K562 (cell line): ENCODE measurements around the gene FOSL1. TPM values are rescaled to one million over a fixed set of nuclear protein-coding genes. Genes with fewer than 3 reads are reported as not detected.
A peak's percentile ranks its signal among the peaks of the same experiment; 100 is the strongest.

Experiments used
- ATAC-seq: fragments of 200-7000 bp; cut with Tn5 transposase; 3 replicates; pipeline ENCODE4 v1.9.1; 2020; ENCODE audit warnings: moderate library complexity
- BruUV-seq: library from RNA; stranded (reverse); fragments of 400-500 nt; replicated peaks from 2 replicates; lab custom pipeline; 2021; lab: Mats Ljungman, UMichigan
- CTCF ChIA-PET: fragments of 300-600 bp; formaldehyde crosslinking; extraction: SDS; loops from one replicate; lab custom pipeline; 2021; ENCODE audit warnings: low intra/inter-chr PET ratio; lab: Yijun Ruan, JAX
- POLR2A ChIA-PET: fragments of 300-600, 350-650 bp; sonication (Branson Sonifier 250); formaldehyde crosslinking; extraction: SDS; loops from one replicate; lab custom pipeline; 2021; ENCODE audit warnings: antibody characterized with exemption, inconsistent platforms; lab: Yijun Ruan, JAX
- DNase-seq, 4 experiments: peaks; one replicate each; pipeline versions ENCODE4 v3.0.0 to v3.0.0-alpha.2; 2011 to 2018; ENCODE audit warnings: low spot score in 3 of 4, mixed read lengths in 3 of 4; ENCODE audit errors: extremely low read depth in 1 of 4
- FAIRE-seq: peaks from 2 replicates; lab custom pipeline; 2011; peaks lifted over from hg19 to GRCh38; lab: Jason Lieb, UNC
- H2AFZ ChIP-seq: 2 replicates; pipeline ENCODE4 v1.6.0; 2011; ENCODE audit warnings: low read depth, low read length, control low read depth, inconsistent platforms
- H3K27ac ChIP-seq: fragments of 200-600 bp; 3 replicates; pipeline ENCODE4 v1.8.0; 2011; ENCODE audit warnings: low read depth, mild to moderate bottlenecking, control low read depth, inconsistent platforms, low read length, moderate library complexity, mixed read lengths; ENCODE audit errors: extremely low read depth
- H3K27me3 ChIP-seq, 2 experiments: fragments of 300-600 bp in 1 of 2; 2 replicates in 1 of 2; 3 replicates in 1 of 2; pipeline versions ENCODE4 v1.6.0 to v1.8.0; 2011; ENCODE audit warnings: inconsistent platforms in 2 of 2, low read length in 2 of 2, mild to moderate bottlenecking in 1 of 2, mixed read lengths in 1 of 2, moderate library complexity in 1 of 2; ENCODE audit not compliant: control insufficient read depth in 2 of 2, insufficient read depth in 2 of 2
- H3K36me3 ChIP-seq: fragments of 300-600 bp; 3 replicates; pipeline ENCODE4 v1.8.0; 2011; ENCODE audit warnings: mild to moderate bottlenecking, low read length, inconsistent platforms; ENCODE audit not compliant: control insufficient read depth, insufficient read depth
- H3K4me1 ChIP-seq, 2 experiments: fragments of 200-600 bp in 1 of 2; replicated peaks in 1 of 2; 2 replicates in 1 of 2; 3 replicates in 1 of 2; pipeline versions ENCODE4 v1.5.1 to v1.8.0; 2011; ENCODE audit warnings: inconsistent platforms in 2 of 2, low read length in 2 of 2, mild to moderate bottlenecking in 1 of 2, mixed read lengths in 1 of 2, moderate library complexity in 1 of 2; ENCODE audit not compliant: control insufficient read depth in 2 of 2, insufficient read depth in 2 of 2
- H3K4me2 ChIP-seq: 2 replicates; pipeline ENCODE4 v1.6.1; 2011; ENCODE audit warnings: low read length, control low read depth, inconsistent platforms, mixed read lengths; ENCODE audit not compliant: insufficient read depth
- H3K4me3 ChIP-seq: fragments of 200-600 bp; sonication (generic), shearing (Covaris generic); 2 replicates; pipeline ENCODE4 v1.5.1; 2016; ENCODE audit warnings: control low read depth, inconsistent platforms
- H3K79me2 ChIP-seq: fragments of 200-600 bp; 3 replicates; pipeline ENCODE4 v1.8.0; 2011; ENCODE audit warnings: low read length, inconsistent platforms; ENCODE audit not compliant: control insufficient read depth, insufficient read depth
- H3K9ac ChIP-seq, 2 experiments: 2 replicates each; pipeline versions ENCODE4 v1.6.0 to v1.6.1; 2011; ENCODE audit warnings: low read depth in 2 of 2, low read length in 2 of 2, control low read depth in 1 of 2, inconsistent platforms in 1 of 2, mild to moderate bottlenecking in 1 of 2, mixed read lengths in 1 of 2; ENCODE audit not compliant: insufficient read depth in 1 of 2
- H3K9me1 ChIP-seq: one replicate; pipeline ENCODE4 v1.6.0; 2011; ENCODE audit warnings: inconsistent platforms, mild to moderate bottlenecking, low read length, moderate library complexity; ENCODE audit not compliant: control insufficient read depth, insufficient read depth
- H3K9me3 ChIP-seq: replicated peaks from 2 replicates; pipeline ENCODE4 v1.5.1; 2011; ENCODE audit warnings: low read depth, low read length, inconsistent platforms; ENCODE audit not compliant: control insufficient read depth, insufficient read depth
- H4K20me1 ChIP-seq: replicated peaks from 2 replicates; pipeline ENCODE4 v1.6.1; 2011; ENCODE audit warnings: low read length, inconsistent platforms, mixed read lengths; ENCODE audit not compliant: control insufficient read depth, insufficient read depth
- NR2C1 ChIP-seq, 2 experiments: fragments of 450-650 bp; IDR thresholded peaks; 2 replicates each; pipeline ENCODE4 v1.6.1; 2017; ENCODE audit warnings: mild to moderate bottlenecking in 2 of 2, antibody characterized with exemption in 1 of 2, inconsistent platforms in 1 of 2, missing compliant biosample characterization in 1 of 2, missing genetic modification characterization in 1 of 2
- NR2C2 ChIP-seq, 2 experiments: fragments of 200-800 bp in 1 of 2; sonication (Bioruptor generic) in 1 of 2; sonication (generic) in 1 of 2; formaldehyde crosslinking in 1 of 2; IDR thresholded peaks; 2 replicates each; pipeline versions ENCODE4 v1.6.1 to v1.8.0; 2016 to 2022; ENCODE audit warnings: mild to moderate bottlenecking in 1 of 2, missing compliant biosample characterization in 1 of 2, missing genetic modification characterization in 1 of 2, missing genetic modification reagents in 1 of 2
- NUFIP1 ChIP-seq: fragments of 450-650 bp; IDR thresholded peaks from 2 replicates; pipeline ENCODE4 v1.6.1; 2018; ENCODE audit not compliant: partially characterized antibody
- RBFOX2 ChIP-seq: fragments of 200-400 bp; formaldehyde crosslinking; IDR thresholded peaks from 2 replicates; pipeline ENCODE4 v1.6.1; 2017; ENCODE audit warnings: low read depth, mild to moderate bottlenecking, low read length, moderate library complexity
- RBM22 ChIP-seq: fragments of 200-400 bp; formaldehyde crosslinking; IDR thresholded peaks from 2 replicates; pipeline ENCODE4 v1.6.1; 2018; ENCODE audit warnings: low read length, low read depth; ENCODE audit not compliant: poor library complexity, severe bottlenecking
- ZNF133 ChIP-seq: fragments of 250-450 bp; sonication (Bioruptor Pico); IDR thresholded peaks from 2 replicates; pipeline ENCODE4 v1.4.0; 2020; ENCODE audit warnings: mild to moderate bottlenecking
- ZNF57 ChIP-seq: fragments of 450-650 bp; formaldehyde crosslinking; IDR thresholded peaks from 2 replicates; pipeline ENCODE4 v1.4.0; 2020; ENCODE audit warnings: mild to moderate bottlenecking, moderate library complexity
- WGBS: fragments of 100-300 bp; shearing (Covaris generic); methylation state at CpG from one replicate; pipeline ENCODE4 v1.1.6; 2016; ENCODE audit warnings: low coverage, mixed read lengths; ENCODE audit not compliant: insufficient coverage; ENCODE audit errors: missing lambda C conversion rate; 5-methylcytosine and 5-hydroxymethylcytosine counted together
- in situ Hi-C: fragments of 300-500 bp; cut with MboI; formaldehyde crosslinking; loops from 4 replicates; pipeline ENCODE4 v1.15.0; 2018; ENCODE audit warnings: inconsistent platforms, mixed read lengths
- intact Hi-C: fragments of 100-400 bp; cut with micrococcal nuclease; formaldehyde crosslinking; loops from 2 replicates; pipeline ENCODE4 v1.14.2; 2022
- polyA plus RNA-seq, 8 experiments: library from polyadenylated mRNA; depleted of rRNA in 4 of 8; stranded (reverse) in 5 of 8; unstranded in 3 of 8; fragments of >200 nt; fragmentation: Nextera tagmentation in 2 of 8; fragmentation: Illumina TruSeq in 1 of 8; extraction: Ambion mirVana in 2 of 8; extraction: Trizol in 1 of 8; gene quantifications; 2 replicates each; pipeline versions ENCODE4 v1.2.1 to v1.2.3, GENCODE V29; 2011 to 2014; ENCODE audit warnings: inconsistent platforms in 1 of 8, missing spikeins in 1 of 8
- total RNA-seq, 7 experiments: library from RNA; depleted of rRNA in 6 of 7; stranded (reverse); fragments of >200 nt in 6 of 7; fragmentation: Illumina TruSeq in 2 of 7; extraction: Trizol in 2 of 7; gene quantifications; 2 replicates each; pipeline versions ENCODE4 v1.2.1 to v1.2.3, GENCODE V29; 2011 to 2021; ENCODE audit warnings: low replicate concordance in 1 of 7
- TF ChIP-seq, protein P1 (sequence below): sonication (generic); formaldehyde crosslinking; IDR thresholded peaks from 2 replicates; pipeline ENCODE4 v1.8.0; 2022; ENCODE audit warnings: mild to moderate bottlenecking, missing genetic modification reagents
- TF ChIP-seq, protein P2 (sequence below): sonication (generic); formaldehyde crosslinking; IDR thresholded peaks from 2 replicates; pipeline ENCODE4 v1.8.1; 2023; ENCODE audit warnings: mild to moderate bottlenecking, missing genetic modification reagents
- TF ChIP-seq, protein P3 (sequence below): sonication (generic); formaldehyde crosslinking; IDR thresholded peaks from 2 replicates; pipeline ENCODE4 v1.8.0; 2023; ENCODE audit warnings: mild to moderate bottlenecking, missing genetic modification reagents

Gene FOSL1
- total and polyA plus RNA-seq, 9 of the 15 experiments (the other 6 are each of a cell fraction or from before 2014, with no cell fraction given), result 3.5 to 39.6 (median 10.0) TPM

DNA sequence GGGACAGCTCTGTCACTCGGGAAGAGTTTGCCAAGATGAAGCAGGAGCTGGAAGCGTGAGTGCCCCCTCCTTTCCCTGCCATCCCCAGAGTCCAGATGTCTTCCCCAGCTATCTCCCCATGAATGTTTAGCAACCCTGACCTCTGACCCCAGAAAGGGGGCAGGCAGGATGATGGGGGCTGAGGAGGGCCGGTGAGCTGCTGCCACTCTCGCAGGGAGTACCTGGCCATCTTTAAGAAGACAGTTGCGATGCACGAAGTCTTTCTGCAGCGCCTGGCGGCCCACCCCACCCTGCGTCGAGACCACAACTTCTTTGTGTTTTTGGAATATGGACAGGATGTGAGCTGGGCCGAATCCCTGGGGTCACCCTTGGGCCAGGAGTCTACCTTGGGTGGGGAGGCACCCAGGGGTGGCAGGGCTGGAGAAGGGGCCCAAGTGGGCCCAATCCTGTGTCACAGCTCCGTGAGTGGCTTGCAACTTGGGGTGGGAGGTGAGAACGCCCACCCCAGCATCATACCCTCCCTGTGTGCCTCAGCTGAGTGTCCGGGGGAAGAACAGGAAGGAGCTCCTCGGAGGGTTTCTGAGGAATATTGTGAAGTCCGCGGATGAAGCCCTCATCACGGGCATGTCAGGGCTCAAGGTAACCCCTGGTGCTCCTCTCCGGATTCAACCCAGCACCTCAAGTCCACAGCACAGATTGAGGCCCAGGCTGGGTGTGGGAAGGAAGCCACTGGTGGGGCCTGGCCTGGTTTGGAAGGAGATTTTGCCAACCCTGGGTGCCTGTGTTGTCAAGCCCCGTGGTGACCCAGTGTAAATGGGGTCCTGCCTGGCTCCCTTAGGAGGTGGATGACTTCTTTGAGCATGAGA lies 49.7 kb downstream of the FOSL1 start:
- no peaks in the 10 kb centered on the region for H3K27me3 ChIP-seq
- no peak for ATAC-seq
- no TSS peak for BruUV-seq
- in situ Hi-C loops, result no loop called here
- 67% methylated on average over 18 of the region's 20 CpGs for WGBS
- H3K79me2 ChIP-seq, result peaks cover 20% of the 10 kb centered on the region
- ChIA-PET POLR2A (interaction anchor here (0.5 to 5.9 kb wide), 21 partner anchors 9 to 1469 kb away, joined by 3 to 67 read pairs (median 5); partner anchors contain the start of genes CCDC85B, CFL1, EHBP1L1 and FIBP), CTCF (no interaction called here)
- H4K20me1 ChIP-seq, result peaks cover 2% of the 10 kb centered on the region; the same call in 1 of the 2 replicates
- no peak overlapping the region for H3K4me3 ChIP-seq
- H2AFZ ChIP-seq, result no peak overlapping the region
- intact Hi-C loops, result no loop called here
- H3K27ac ChIP-seq, result no peak overlapping the region
- H3K9me3 ChIP-seq, result peaks cover 7% of the 10 kb centered on the region; the same call in 1 of the 2 replicates
- no peak overlapping the region for H3K4me2 ChIP-seq
- TF ChIP-seq NUFIP1 (no peak), ZNF57 (CRISPR knock-in tag) (no peak), ZNF133 (CRISPR knock-in tag) (no peak), NR2C1 (IDR thresholded peaks at IDR 0.05) (peak; percentile 60), NR2C1 (tag; IDR thresholded peaks at IDR 0.05) (peak; percentile 69), RBM22 (peak; percentile 9), NR2C2 (CRISPR knock-in tag; IDR thresholded peaks at IDR 0.05) (peak; percentile 51), NR2C2 (tag; IDR thresholded peaks at IDR 0.05) (peak; percentile 66), RBFOX2 (peak; percentile 35; the same call in 1 of the 2 replicates)
- TF ChIP-seq, protein P1, sequence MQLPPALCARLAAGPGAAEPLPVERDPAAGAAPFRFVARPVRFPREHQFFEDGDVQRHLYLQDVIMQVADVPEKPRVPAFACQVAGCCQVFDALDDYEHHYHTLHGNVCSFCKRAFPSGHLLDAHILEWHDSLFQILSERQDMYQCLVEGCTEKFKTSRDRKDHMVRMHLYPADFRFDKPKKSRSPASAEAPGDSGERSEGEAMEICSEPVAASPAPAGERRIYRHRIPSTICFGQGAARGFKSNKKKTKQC, result no peak
- TF ChIP-seq, protein P2, sequence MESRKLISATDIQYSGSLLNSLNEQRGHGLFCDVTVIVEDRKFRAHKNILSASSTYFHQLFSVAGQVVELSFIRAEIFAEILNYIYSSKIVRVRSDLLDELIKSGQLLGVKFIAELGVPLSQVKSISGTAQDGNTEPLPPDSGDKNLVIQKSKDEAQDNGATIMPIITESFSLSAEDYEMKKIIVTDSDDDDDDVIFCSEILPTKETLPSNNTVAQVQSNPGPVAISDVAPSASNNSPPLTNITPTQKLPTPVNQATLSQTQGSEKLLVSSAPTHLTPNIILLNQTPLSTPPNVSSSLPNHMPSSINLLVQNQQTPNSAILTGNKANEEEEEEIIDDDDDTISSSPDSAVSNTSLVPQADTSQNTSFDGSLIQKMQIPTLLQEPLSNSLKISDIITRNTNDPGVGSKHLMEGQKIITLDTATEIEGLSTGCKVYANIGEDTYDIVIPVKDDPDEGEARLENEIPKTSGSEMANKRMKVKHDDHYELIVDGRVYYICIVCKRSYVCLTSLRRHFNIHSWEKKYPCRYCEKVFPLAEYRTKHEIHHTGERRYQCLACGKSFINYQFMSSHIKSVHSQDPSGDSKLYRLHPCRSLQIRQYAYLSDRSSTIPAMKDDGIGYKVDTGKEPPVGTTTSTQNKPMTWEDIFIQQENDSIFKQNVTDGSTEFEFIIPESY (CRISPR knock-in tag), result 0 out of 2 replicates have a peak, but pooled peaks have one; percentile 23
- TF ChIP-seq, protein P3, sequence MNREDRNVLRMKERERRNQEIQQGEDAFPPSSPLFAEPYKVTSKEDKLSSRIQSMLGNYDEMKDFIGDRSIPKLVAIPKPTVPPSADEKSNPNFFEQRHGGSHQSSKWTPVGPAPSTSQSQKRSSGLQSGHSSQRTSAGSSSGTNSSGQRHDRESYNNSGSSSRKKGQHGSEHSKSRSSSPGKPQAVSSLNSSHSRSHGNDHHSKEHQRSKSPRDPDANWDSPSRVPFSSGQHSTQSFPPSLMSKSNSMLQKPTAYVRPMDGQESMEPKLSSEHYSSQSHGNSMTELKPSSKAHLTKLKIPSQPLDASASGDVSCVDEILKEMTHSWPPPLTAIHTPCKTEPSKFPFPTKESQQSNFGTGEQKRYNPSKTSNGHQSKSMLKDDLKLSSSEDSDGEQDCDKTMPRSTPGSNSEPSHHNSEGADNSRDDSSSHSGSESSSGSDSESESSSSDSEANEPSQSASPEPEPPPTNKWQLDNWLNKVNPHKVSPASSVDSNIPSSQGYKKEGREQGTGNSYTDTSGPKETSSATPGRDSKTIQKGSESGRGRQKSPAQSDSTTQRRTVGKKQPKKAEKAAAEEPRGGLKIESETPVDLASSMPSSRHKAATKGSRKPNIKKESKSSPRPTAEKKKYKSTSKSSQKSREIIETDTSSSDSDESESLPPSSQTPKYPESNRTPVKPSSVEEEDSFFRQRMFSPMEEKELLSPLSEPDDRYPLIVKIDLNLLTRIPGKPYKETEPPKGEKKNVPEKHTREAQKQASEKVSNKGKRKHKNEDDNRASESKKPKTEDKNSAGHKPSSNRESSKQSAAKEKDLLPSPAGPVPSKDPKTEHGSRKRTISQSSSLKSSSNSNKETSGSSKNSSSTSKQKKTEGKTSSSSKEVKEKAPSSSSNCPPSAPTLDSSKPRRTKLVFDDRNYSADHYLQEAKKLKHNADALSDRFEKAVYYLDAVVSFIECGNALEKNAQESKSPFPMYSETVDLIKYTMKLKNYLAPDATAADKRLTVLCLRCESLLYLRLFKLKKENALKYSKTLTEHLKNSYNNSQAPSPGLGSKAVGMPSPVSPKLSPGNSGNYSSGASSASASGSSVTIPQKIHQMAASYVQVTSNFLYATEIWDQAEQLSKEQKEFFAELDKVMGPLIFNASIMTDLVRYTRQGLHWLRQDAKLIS (CRISPR knock-in tag), result no peak
- TF ChIP-seq, all 486 proteins: peak for 5
- FAIRE-seq (no peak), DNase-seq (peak in 1 of 4 experiments; percentile 12)
- Histone ChIP-seq H3K9me1 (peaks cover 1% of the 10 kb centered on the region), H3K9ac (peak overlapping the region in 1 of 2 experiments; percentile 62; a peak in 1 of 4 replicates), H3K4me1 (peaks cover 0 to 27% of the 10 kb centered on the region in 2 experiments; a peak in 3 of 5 replicates), H3K36me3 (peaks cover 42% of the 10 kb centered on the region)
